SK-N-SH (cell line): ENCODE results near the gene IWS1. TPM values are rescaled to one million over a fixed set of nuclear protein-coding genes. Genes with fewer than 3 reads are reported as not detected.

ENCODE experiments used
- CTCF ChIA-PET: fragments of 300-600, 350-600 bp; formaldehyde crosslinking; extraction: SDS; loops from one replicate; lab custom pipeline; 2021; lab: Yijun Ruan, JAX
- POLR2A ChIA-PET: fragments of 350-600 bp; sonication (Branson Sonifier 250); formaldehyde crosslinking; extraction: SDS; loops from one replicate; lab custom pipeline; 2020; ENCODE audit warnings: antibody characterized with exemption, inconsistent platforms; lab: Yijun Ruan, JAX
- DNase-seq: peaks from one replicate; pipeline ENCODE4 v3.0.0; 2012
- H2AFZ ChIP-seq: fragments of 200-600 bp; sonication (generic); 2 replicates; pipeline ENCODE4 v1.8.1; 2016; ENCODE audit warnings: antibody characterized with exemption, mild to moderate bottlenecking, low read depth
- H3F3A ChIP-seq: fragments of 200-600 bp; sonication (generic); replicated peaks from 2 replicates; pipeline ENCODE3; 2016; ENCODE audit warnings: antibody characterized with exemption, mild to moderate bottlenecking; ENCODE audit not compliant: insufficient read depth
- H3K27ac ChIP-seq, 2 experiments: fragments of 200-500 bp in 1 of 2; fragments of 200-600 bp in 1 of 2; sonication (Bioruptor generic) in 1 of 2; sonication (generic), shearing (Covaris generic) in 1 of 2; 2 replicates each; pipeline versions ENCODE4 v1.5.1 to v1.6.1; 2014 to 2016; ENCODE audit warnings: low read depth in 2 of 2, inconsistent platforms in 1 of 2, low read length in 1 of 2, mild to moderate bottlenecking in 1 of 2, mixed read lengths in 1 of 2
- H3K27me3 ChIP-seq: fragments of 200-600 bp; sonication (generic), shearing (Covaris generic); 2 replicates; pipeline ENCODE4 v1.6.1; 2016; ENCODE audit warnings: mixed run types; ENCODE audit not compliant: insufficient read depth
- H3K36me3 ChIP-seq, 2 experiments: fragments of 200-500 bp in 1 of 2; fragments of 200-600 bp in 1 of 2; sonication (Bioruptor generic) in 1 of 2; sonication (generic) in 1 of 2; replicated peaks in 1 of 2; 2 replicates each; pipeline versions ENCODE3 to v1.5.1; 2014 to 2016; ENCODE audit warnings: low read length in 1 of 2, mild to moderate bottlenecking in 1 of 2; ENCODE audit not compliant: insufficient read depth in 2 of 2, control insufficient read depth in 1 of 2
- H3K4me1 ChIP-seq, 2 experiments: fragments of 200-500 bp in 1 of 2; fragments of 200-600 bp in 1 of 2; sonication (Bioruptor generic) in 1 of 2; sonication (generic), shearing (Covaris generic) in 1 of 2; 2 replicates each; pipeline versions ENCODE4 v1.5.1 to v1.6.1; 2014 to 2016; ENCODE audit warnings: low read depth in 1 of 2, low read length in 1 of 2, mixed run types in 1 of 2; ENCODE audit not compliant: insufficient read depth in 2 of 2, control insufficient read depth in 1 of 2
- H3K4me2 ChIP-seq: fragments of 200-600 bp; sonication (generic), shearing (Covaris generic); 2 replicates; pipeline ENCODE4 v1.6.1; 2017; ENCODE audit warnings: mixed run types
- H3K4me3 ChIP-seq, 2 experiments: fragments of 200-500 bp in 1 of 2; fragments of 200-600 bp in 1 of 2; sonication (Bioruptor generic) in 1 of 2; sonication (generic), shearing (Covaris generic) in 1 of 2; 2 replicates each; pipeline versions ENCODE4 v1.5.1 to v1.8.1; 2014 to 2016; ENCODE audit warnings: low read depth in 2 of 2, inconsistent platforms in 1 of 2, low read length in 1 of 2, mild to moderate bottlenecking in 1 of 2, mixed read lengths in 1 of 2, moderate library complexity in 1 of 2
- H3K79me2 ChIP-seq: fragments of 200-600 bp; sonication (generic); 2 replicates; pipeline ENCODE4 v1.8.1; 2017; ENCODE audit warnings: mild to moderate bottlenecking; ENCODE audit not compliant: insufficient read depth
- H3K9ac ChIP-seq: fragments of 200-600 bp; sonication (generic); 2 replicates; pipeline ENCODE4 v1.6.1; 2017; ENCODE audit warnings: mixed run types
- H3K9me2 ChIP-seq: fragments of 200-600 bp; sonication (generic); 2 replicates; pipeline ENCODE4 v1.6.1; 2017; ENCODE audit warnings: mixed run types
- H3K9me3 ChIP-seq: fragments of 200-600 bp; sonication (generic); 2 replicates; pipeline ENCODE4 v1.6.1; 2017; ENCODE audit warnings: mixed run types, mild to moderate bottlenecking, moderate library complexity
- H4K20me1 ChIP-seq: fragments of 200-600 bp; sonication (generic); 2 replicates; pipeline ENCODE4 v1.6.1; 2017; ENCODE audit warnings: mild to moderate bottlenecking, mixed run types; ENCODE audit not compliant: insufficient read depth
- JUND ChIP-seq: IDR thresholded peaks from 2 replicates; pipeline ENCODE4 v1.4.0; 2012
- RFX5 ChIP-seq: IDR thresholded peaks from 2 replicates; pipeline ENCODE4 v1.6.1; 2012; ENCODE audit warnings: mild to moderate bottlenecking, improper control_type of control experiment, low read length
- WGBS: methylation state at CpG from one replicate; pipeline ENCODE4 v1.1.6; 2017; ENCODE audit warnings: low lambda C conversion rate; 5-methylcytosine and 5-hydroxymethylcytosine counted together
- polyA plus RNA-seq, 3 experiments: library from polyadenylated mRNA; depleted of rRNA; stranded (reverse); fragments of >200 nt; gene quantifications; 2 replicates each; pipeline ENCODE4 v1.2.3, GENCODE V29; 2012
- small RNA-seq, 7 experiments: library from RNA; depleted of rRNA; stranded (forward); fragments of <200 nt; gene quantifications; one replicate each; pipeline ENCODE3, GENCODE V24; 2012
- TF ChIP-seq, protein P1 (sequence below): IDR thresholded peaks from 2 replicates; pipeline ENCODE4; 2012
- TF ChIP-seq, protein P2 (sequence below): fragments of 150-350 bp; IDR thresholded peaks from 2 replicates; pipeline ENCODE4 v1.6.1; 2017; ENCODE audit warnings: antibody characterized with exemption, low read length, low read depth, borderline replicate concordance

The IWS1 gene
- polyA plus RNA-seq, 1 of the 3 experiments (the other 2 are of a cell fraction), result 24.6 TPM

DNA sequence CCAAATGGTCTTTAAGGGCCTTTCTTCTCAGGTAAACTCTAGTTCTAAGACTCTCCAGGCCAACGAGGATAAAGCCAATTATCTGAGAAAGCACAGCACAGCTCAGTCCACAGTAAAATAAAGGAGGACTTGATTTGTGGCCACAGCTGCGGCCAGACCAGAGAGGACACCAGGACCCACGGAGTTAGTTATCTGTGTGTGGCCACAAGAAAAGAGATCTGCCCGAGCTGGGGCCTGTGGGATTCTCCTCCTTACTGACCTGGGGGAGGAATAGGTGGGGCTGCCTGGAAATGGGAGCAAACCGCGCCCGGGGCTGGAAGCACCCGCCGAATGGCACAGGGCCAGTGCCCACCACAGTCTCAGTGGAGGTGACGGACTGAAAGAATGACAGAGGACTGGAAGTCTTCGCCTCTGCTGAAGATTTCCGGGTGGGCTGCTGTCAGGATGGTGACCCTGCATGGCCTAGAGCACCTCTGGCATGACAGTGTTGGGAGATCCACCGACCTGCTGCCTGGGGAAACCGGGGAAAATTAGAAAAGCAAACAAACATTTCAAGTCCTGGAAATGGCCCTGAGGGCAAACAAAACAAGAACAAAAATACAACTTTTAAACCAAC lies 94.8 kb downstream of the IWS1 start:
- Histone ChIP-seq H3K9me2 (no peaks in the 10 kb centered on the region), H3K36me3 (no peaks in the 10 kb centered on the region), H3K4me1 (no peaks in the 10 kb centered on the region; a peak in 1 of 4 replicates), H3K9ac (no peak overlapping the region), H3K79me2 (no peaks in the 10 kb centered on the region), H3K4me3 (no peak overlapping the region), H3K27me3 (no peaks in the 10 kb centered on the region), H4K20me1 (no peaks in the 10 kb centered on the region), H3K4me2 (no peak overlapping the region), H3F3A (no peaks in the 10 kb centered on the region), H3K27ac (no peak overlapping the region), H3K9me3 (no peaks in the 10 kb centered on the region), H2AFZ (no peak overlapping the region)
- CTCF ChIA-PET, result interaction anchor here (1.4 kb wide), 1 partner anchor 16 kb away, joined by 4 read pairs; no protein-coding TSS in a partner anchor
- WGBS, result 70% methylated on average over 13 of the region's 14 CpGs
- POLR2A ChIA-PET, result no interaction called here
- no peak for DNase-seq
- TF ChIP-seq, protein P1, sequence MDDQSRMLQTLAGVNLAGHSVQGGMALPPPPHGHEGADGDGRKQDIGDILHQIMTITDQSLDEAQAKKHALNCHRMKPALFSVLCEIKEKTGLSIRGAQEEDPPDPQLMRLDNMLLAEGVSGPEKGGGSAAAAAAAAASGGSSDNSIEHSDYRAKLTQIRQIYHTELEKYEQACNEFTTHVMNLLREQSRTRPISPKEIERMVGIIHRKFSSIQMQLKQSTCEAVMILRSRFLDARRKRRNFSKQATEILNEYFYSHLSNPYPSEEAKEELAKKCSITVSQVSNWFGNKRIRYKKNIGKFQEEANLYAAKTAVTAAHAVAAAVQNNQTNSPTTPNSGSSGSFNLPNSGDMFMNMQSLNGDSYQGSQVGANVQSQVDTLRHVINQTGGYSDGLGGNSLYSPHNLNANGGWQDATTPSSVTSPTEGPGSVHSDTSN, result no peak
- no peak for TF ChIP-seq JUND
- TF ChIP-seq RFX5, result no peak
- TF ChIP-seq, protein P2, sequence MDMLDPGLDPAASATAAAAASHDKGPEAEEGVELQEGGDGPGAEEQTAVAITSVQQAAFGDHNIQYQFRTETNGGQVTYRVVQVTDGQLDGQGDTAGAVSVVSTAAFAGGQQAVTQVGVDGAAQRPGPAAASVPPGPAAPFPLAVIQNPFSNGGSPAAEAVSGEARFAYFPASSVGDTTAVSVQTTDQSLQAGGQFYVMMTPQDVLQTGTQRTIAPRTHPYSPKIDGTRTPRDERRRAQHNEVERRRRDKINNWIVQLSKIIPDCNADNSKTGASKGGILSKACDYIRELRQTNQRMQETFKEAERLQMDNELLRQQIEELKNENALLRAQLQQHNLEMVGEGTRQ, result no peak

Small RNA genes within 50 kb of the gene (small RNA-seq; reads per million reads assigned to genes)
- gene RNU4-48P, result 0 to 0.06 (median 0) reads per million in 7 experiments

Other genes starting within 250 kb of the IWS1 start
- 84.8 and 101 TPM in 2 replicates for gene ERCC3, start 232.3 kb downstream of the IWS1 start, polyA plus RNA-seq (2012; rRNA removed)
- 2.7 and 4.0 TPM in 2 replicates for gene MAP3K2, start 138.5 kb downstream of the IWS1 start, polyA plus RNA-seq (2012; rRNA removed)
- gene PROC, start 108.1 kb downstream of the IWS1 start, polyA plus RNA-seq (2012; rRNA removed), result 0.06 and 0.10 TPM in 2 replicates
- 0.06 and 0.08 TPM in 2 replicates for gene MYO7B, start 9.2 kb upstream of the IWS1 start, polyA plus RNA-seq (2012; rRNA removed)
- 0.03 TPM in 1 of 2 replicates, not detected in the other for gene GPR17, start 119.7 kb upstream of the IWS1 start, polyA plus RNA-seq (2012; rRNA removed)
- gene LIMS2, start 149.0 kb upstream of the IWS1 start, polyA plus RNA-seq (2012; rRNA removed), result 2.2 and 2.7 TPM in 2 replicates
- gene SFT2D3, start 175.0 kb upstream of the IWS1 start, polyA plus RNA-seq (2012; rRNA removed), result 3.2 and 3.9 TPM in 2 replicates